ENCODE results near the gene ACTR1B.
"Not testable (repeated sequence)": the region's sequence is repeated elsewhere in the genome, so short reads cannot be mapped to it uniquely, and the experiment has no call there.

Gene ACTR1B

GRCh38 chr2:97691166-97691565 lies 27.3 kb upstream of the ACTR1B start:
- H3K36me3 ChIP-seq (ENCODE audit: control insufficient read depth in 2 of 2, insufficient read depth in 2 of 2, low read length in 2 of 2), result no peaks in the 10 kb centered on the region
- no peaks in the 10 kb centered on the region for H3K27me3 ChIP-seq (ENCODE audit: control insufficient read depth in 2 of 2, insufficient read depth in 2 of 2, low read length in 2 of 2)
- H3K4me3 ChIP-seq (ENCODE audit: low read length in 2 of 2), result no peak overlapping the region
- H3K9me3 ChIP-seq (ENCODE audit: control insufficient read depth in 2 of 2, low read length in 2 of 2), result no peaks in the 10 kb centered on the region
- H3K4me1 ChIP-seq (ENCODE audit: control insufficient read depth in 2 of 2, insufficient read depth in 2 of 2, low read length in 2 of 2), result no peaks in the 10 kb centered on the region
- no peak overlapping the region for H3K27ac ChIP-seq (ENCODE audit: low read depth in 2 of 2, low read length in 2 of 2)
- H3K9ac ChIP-seq (ENCODE audit: low read depth in 1 of 2, low read length in 2 of 2), result no peak overlapping the region

- no peaks in the 10 kb centered on the region for H3K4me1 ChIP-seq (ENCODE audit: control insufficient read depth in 2 of 2, insufficient read depth in 2 of 2, low read length in 2 of 2)
- no peaks in the 10 kb centered on the region for H3K27me3 ChIP-seq (ENCODE audit: control insufficient read depth in 2 of 2, insufficient read depth in 2 of 2, low read length in 2 of 2)
- H3K27ac ChIP-seq (ENCODE audit: low read depth in 2 of 2, low read length in 2 of 2), result no peak overlapping the region
- H3K9me3 ChIP-seq (ENCODE audit: control insufficient read depth in 2 of 2, low read length in 2 of 2), result no peaks in the 10 kb centered on the region
- no peak overlapping the region for H3K4me3 ChIP-seq (ENCODE audit: low read length in 2 of 2)
- no peak overlapping the region for H3K9ac ChIP-seq (ENCODE audit: low read depth in 1 of 2, low read length in 2 of 2)
- H3K36me3 ChIP-seq (ENCODE audit: control insufficient read depth in 2 of 2, insufficient read depth in 2 of 2, low read length in 2 of 2), result no peaks in the 10 kb centered on the region
Observed at GRCh38 chr2:97688062-97688827, 24.4 kb upstream of the ACTR1B start.

GRCh38 chr2:97687235-97687634 lies 23.4 kb upstream of the ACTR1B start:
- H3K9ac ChIP-seq (ENCODE audit: low read depth in 1 of 2, low read length in 2 of 2); H3K27me3 ChIP-seq (ENCODE audit: control insufficient read depth in 2 of 2, insufficient read depth in 2 of 2, low read length in 2 of 2); H3K4me1 ChIP-seq (ENCODE audit: control insufficient read depth in 2 of 2, insufficient read depth in 2 of 2, low read length in 2 of 2); H3K27ac ChIP-seq (ENCODE audit: low read depth in 2 of 2, low read length in 2 of 2); H3K36me3 ChIP-seq (ENCODE audit: control insufficient read depth in 2 of 2, insufficient read depth in 2 of 2, low read length in 2 of 2); H3K9me3 ChIP-seq (ENCODE audit: control insufficient read depth in 2 of 2, low read length in 2 of 2); H3K4me3 ChIP-seq (ENCODE audit: low read length in 2 of 2): not testable (repeated sequence)

- Histone ChIP-seq H3K27ac (ENCODE audit: low read depth in 2 of 2, low read length in 2 of 2) (no peak overlapping the region), H3K27me3 (ENCODE audit: control insufficient read depth in 2 of 2, insufficient read depth in 2 of 2, low read length in 2 of 2) (no peaks in the 10 kb centered on the region), H3K9ac (ENCODE audit: low read depth in 1 of 2, low read length in 2 of 2) (no peak overlapping the region), H3K4me3 (ENCODE audit: low read length in 2 of 2) (no peak overlapping the region), H3K9me3 (ENCODE audit: control insufficient read depth in 2 of 2, low read length in 2 of 2) (no peaks in the 10 kb centered on the region), H3K36me3 (ENCODE audit: control insufficient read depth in 2 of 2, insufficient read depth in 2 of 2, low read length in 2 of 2) (no peaks in the 10 kb centered on the region), H3K4me1 (ENCODE audit: control insufficient read depth in 2 of 2, insufficient read depth in 2 of 2, low read length in 2 of 2) (peaks cover 0 to 6% of the 10 kb centered on the region in 2 donors)
Observed at GRCh38 chr2:97678298-97678697, 14.5 kb upstream of the ACTR1B start.

- peaks cover 0 to 8% of the 10 kb centered on the region in 2 donors for H3K4me1 ChIP-seq (ENCODE audit: control insufficient read depth in 2 of 2, insufficient read depth in 2 of 2, low read length in 2 of 2)
- H3K9me3 ChIP-seq (ENCODE audit: control insufficient read depth in 2 of 2, low read length in 2 of 2), result no peaks in the 10 kb centered on the region
- no peak overlapping the region for H3K4me3 ChIP-seq (ENCODE audit: low read length in 2 of 2)
- no peaks in the 10 kb centered on the region for H3K36me3 ChIP-seq (ENCODE audit: control insufficient read depth in 2 of 2, insufficient read depth in 2 of 2, low read length in 2 of 2)
- H3K27me3 ChIP-seq (ENCODE audit: control insufficient read depth in 2 of 2, insufficient read depth in 2 of 2, low read length in 2 of 2), result no peaks in the 10 kb centered on the region
- no peak overlapping the region for H3K27ac ChIP-seq (ENCODE audit: low read depth in 2 of 2, low read length in 2 of 2)
- H3K9ac ChIP-seq (ENCODE audit: low read depth in 1 of 2, low read length in 2 of 2), result no peak overlapping the region
Observed at GRCh38 chr2:97677480-97677879, 13.6 kb upstream of the ACTR1B start.

- no peak overlapping the region for H3K9ac ChIP-seq (ENCODE audit: low read depth in 1 of 2, low read length in 2 of 2)
- H3K4me1 ChIP-seq (ENCODE audit: control insufficient read depth in 2 of 2, insufficient read depth in 2 of 2, low read length in 2 of 2), result peaks cover 0 to 8% of the 10 kb centered on the region in 2 donors
- H3K36me3 ChIP-seq (ENCODE audit: control insufficient read depth in 2 of 2, insufficient read depth in 2 of 2, low read length in 2 of 2), result no peaks in the 10 kb centered on the region
- H3K9me3 ChIP-seq (ENCODE audit: control insufficient read depth in 2 of 2, low read length in 2 of 2), result no peaks in the 10 kb centered on the region
- no peaks in the 10 kb centered on the region for H3K27me3 ChIP-seq (ENCODE audit: control insufficient read depth in 2 of 2, insufficient read depth in 2 of 2, low read length in 2 of 2)
- H3K27ac ChIP-seq (ENCODE audit: low read depth in 2 of 2, low read length in 2 of 2), result no peak overlapping the region
- H3K4me3 ChIP-seq (ENCODE audit: low read length in 2 of 2), result no peak overlapping the region
Observed at GRCh38 chr2:97676620-97677019, 12.8 kb upstream of the ACTR1B start.

- peaks cover 0 to 8% of the 10 kb centered on the region in 2 donors for H3K4me1 ChIP-seq (ENCODE audit: control insufficient read depth in 2 of 2, insufficient read depth in 2 of 2, low read length in 2 of 2)
- no peaks in the 10 kb centered on the region for H3K9me3 ChIP-seq (ENCODE audit: control insufficient read depth in 2 of 2, low read length in 2 of 2)
- H3K36me3 ChIP-seq (ENCODE audit: control insufficient read depth in 2 of 2, insufficient read depth in 2 of 2, low read length in 2 of 2), result no peaks in the 10 kb centered on the region
- H3K9ac ChIP-seq (ENCODE audit: low read depth in 1 of 2, low read length in 2 of 2), result no peak overlapping the region
- no peak overlapping the region for H3K4me3 ChIP-seq (ENCODE audit: low read length in 2 of 2)
- H3K27ac ChIP-seq (ENCODE audit: low read depth in 2 of 2, low read length in 2 of 2), result no peak overlapping the region
- no peaks in the 10 kb centered on the region for H3K27me3 ChIP-seq (ENCODE audit: control insufficient read depth in 2 of 2, insufficient read depth in 2 of 2, low read length in 2 of 2)
Observed at GRCh38 chr2:97675430-97676113, 11.7 kb upstream of the ACTR1B start.

- Histone ChIP-seq H3K27ac (ENCODE audit: low read depth in 2 of 2, low read length in 2 of 2) (no peak overlapping the region), H3K9ac (ENCODE audit: low read depth in 1 of 2, low read length in 2 of 2) (no peak overlapping the region), H3K9me3 (ENCODE audit: control insufficient read depth in 2 of 2, low read length in 2 of 2) (no peaks in the 10 kb centered on the region), H3K36me3 (ENCODE audit: control insufficient read depth in 2 of 2, insufficient read depth in 2 of 2, low read length in 2 of 2) (no peaks in the 10 kb centered on the region), H3K4me1 (ENCODE audit: control insufficient read depth in 2 of 2, insufficient read depth in 2 of 2, low read length in 2 of 2) (peaks cover 0 to 8% of the 10 kb centered on the region in 2 donors), H3K27me3 (ENCODE audit: control insufficient read depth in 2 of 2, insufficient read depth in 2 of 2, low read length in 2 of 2) (no peaks in the 10 kb centered on the region), H3K4me3 (ENCODE audit: low read length in 2 of 2) (no peak overlapping the region)
Observed at GRCh38 chr2:97673915-97674283, 10.1 kb upstream of the ACTR1B start.

GRCh38 chr2:97673182-97673914 lies 9.5 kb upstream of the ACTR1B start:
- Histone ChIP-seq H3K9ac (ENCODE audit: low read depth in 1 of 2, low read length in 2 of 2) (no peak overlapping the region), H3K27ac (ENCODE audit: low read depth in 2 of 2, low read length in 2 of 2) (no peak overlapping the region)

GRCh38 chr2:97672606-97673140 lies 8.8 kb upstream of the ACTR1B start:
- not testable (repeated sequence) for H3K9ac ChIP-seq (ENCODE audit: low read depth in 1 of 2, low read length in 2 of 2); H3K36me3 ChIP-seq (ENCODE audit: control insufficient read depth in 2 of 2, insufficient read depth in 2 of 2, low read length in 2 of 2); H3K4me1 ChIP-seq (ENCODE audit: control insufficient read depth in 2 of 2, insufficient read depth in 2 of 2, low read length in 2 of 2); H3K4me3 ChIP-seq (ENCODE audit: low read length in 2 of 2); H3K9me3 ChIP-seq (ENCODE audit: control insufficient read depth in 2 of 2, low read length in 2 of 2); H3K27ac ChIP-seq (ENCODE audit: low read depth in 2 of 2, low read length in 2 of 2); H3K27me3 ChIP-seq (ENCODE audit: control insufficient read depth in 2 of 2, insufficient read depth in 2 of 2, low read length in 2 of 2)

More at GRCh38 chr2:97673182-97673914, 9.5 kb upstream of the ACTR1B start:
- no peaks in the 10 kb centered on the region for H3K9me3 ChIP-seq (ENCODE audit: control insufficient read depth in 2 of 2, low read length in 2 of 2)
- H3K27me3 ChIP-seq (ENCODE audit: control insufficient read depth in 2 of 2, insufficient read depth in 2 of 2, low read length in 2 of 2), result no peaks in the 10 kb centered on the region
- no peak overlapping the region for H3K4me3 ChIP-seq (ENCODE audit: low read length in 2 of 2)
- peaks cover 0 to 8% of the 10 kb centered on the region in 2 donors for H3K4me1 ChIP-seq (ENCODE audit: control insufficient read depth in 2 of 2, insufficient read depth in 2 of 2, low read length in 2 of 2)
- no peaks in the 10 kb centered on the region for H3K36me3 ChIP-seq (ENCODE audit: control insufficient read depth in 2 of 2, insufficient read depth in 2 of 2, low read length in 2 of 2)

Measured in mucosa of rectum (tissue), 2 donors.